Activated gamma-delta T cell treated with anti-CD3 and anti-CD28 coated beads, Interleukin-2, amount 50 U/mL, for 16 hours (primary cell): Measurements from ENCODE around the gene SH2D1B.
"Not testable (repeated sequence)": the region's sequence is repeated elsewhere in the genome, so short reads cannot be mapped to it uniquely, and the experiment has no call there.

ENCODE experiments used
- DNase-seq: peaks from one replicate; pipeline ENCODE4 v3.0.0-alpha.2; 2020; ENCODE audit warnings: low read depth

The SH2D1B gene

GRCh38 chr1:162412002-162412401 lies at the start of gene SH2D1B:
SH2D1B (minus strand) TSS chr1:162412136; CDS start chr1:162412016, 120 bp downstream.
- DNase-seq: no peak

- no peak for DNase-seq
These were observed 46.3 kb upstream of the SH2D1B start for GRCh38 chr1:162458236-162458635.

GRCh38 chr1:162456323-162456722 lies 44.4 kb upstream of the SH2D1B start:
- no peak for DNase-seq

- not testable (repeated sequence) for DNase-seq
These were observed 42.4 kb upstream of the SH2D1B start for GRCh38 chr1:162454361-162454760.

GRCh38 chr1:162446946-162447345 lies 35.0 kb upstream of the SH2D1B start:
- DNase-seq: no peak

- no peak for DNase-seq
These were observed 33.0 kb upstream of the SH2D1B start for GRCh38 chr1:162444903-162445302.

- DNase-seq: not testable (repeated sequence)
These were observed 21.2 kb upstream of the SH2D1B start for GRCh38 chr1:162432977-162433713.

- DNase-seq: no peak
These were observed 18.6 kb upstream of the SH2D1B start for GRCh38 chr1:162430583-162430982.

GRCh38 chr1:162422662-162423375 lies 10.9 kb upstream of the SH2D1B start:
- DNase-seq: no peak

- DNase-seq: no peak
These were observed 9.6 kb upstream of the SH2D1B start for GRCh38 chr1:162421258-162422164.

GRCh38 chr1:162420120-162420519 lies 8.2 kb upstream of the SH2D1B start:
- no peak for DNase-seq

- not testable (repeated sequence) for DNase-seq
These were observed 7.6 kb upstream of the SH2D1B start for GRCh38 chr1:162419450-162419931.

GRCh38 chr1:162418584-162418983 lies 6.6 kb upstream of the SH2D1B start:
- not testable (repeated sequence) for DNase-seq

GRCh38 chr1:162417650-162418049 lies 5.7 kb upstream of the SH2D1B start:
- no peak for DNase-seq

GRCh38 chr1:162416909-162417308 lies 5.0 kb upstream of the SH2D1B start:
- DNase-seq: no peak

- DNase-seq: no peak
These were observed 4.3 kb upstream of the SH2D1B start for GRCh38 chr1:162416215-162416614.

- DNase-seq: no peak
These were observed 4.4 kb downstream of the SH2D1B start for GRCh38 chr1:162407539-162407938.

GRCh38 chr1:162406811-162407210 lies 5.1 kb downstream of the SH2D1B start:
- DNase-seq: no peak

GRCh38 chr1:162405800-162406199 lies 6.1 kb downstream of the SH2D1B start:
- no peak for DNase-seq

- no peak for DNase-seq
These were observed 7.3 kb downstream of the SH2D1B start for GRCh38 chr1:162404550-162405160.

GRCh38 chr1:162400790-162401355 lies 11.1 kb downstream of the SH2D1B start:
- no peak for DNase-seq
